ENCODE results near the gene SLC1A3. TPM values are rescaled to one million over a fixed set of nuclear protein-coding genes. Genes with fewer than 3 reads are reported as not detected.
"Not testable (repeated sequence)": the region's sequence is repeated elsewhere in the genome, so short reads cannot be mapped to it uniquely, and the experiment has no call there.

Gene SLC1A3
- total RNA-seq, 4 donors from 2014 or later = 10.1 to 17.7 (median 12.9) TPM

DNA sequence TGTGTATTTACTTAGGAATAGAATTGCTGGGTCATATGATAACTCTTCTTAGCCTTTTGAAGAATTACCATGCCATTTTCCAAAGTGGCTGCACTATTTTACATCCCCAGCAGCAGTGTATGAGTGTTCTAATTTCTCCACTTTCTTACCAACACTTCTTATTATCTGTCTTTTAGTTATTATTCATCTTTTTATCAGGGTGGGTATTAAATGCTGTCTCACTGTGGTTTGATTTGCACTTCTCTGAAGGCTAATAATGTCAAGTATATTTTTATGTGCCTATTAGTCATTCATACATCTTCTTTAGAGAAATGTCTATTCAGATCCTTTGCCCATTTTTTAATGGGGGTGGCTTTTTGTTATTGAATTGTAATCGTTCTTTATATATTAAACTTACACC is 36.8 kb downstream of the SLC1A3 start:
- no peak for TF ChIP-seq POLR2A (IDR thresholded peaks at IDR 0.05)
- TF ChIP-seq, protein P1, sequence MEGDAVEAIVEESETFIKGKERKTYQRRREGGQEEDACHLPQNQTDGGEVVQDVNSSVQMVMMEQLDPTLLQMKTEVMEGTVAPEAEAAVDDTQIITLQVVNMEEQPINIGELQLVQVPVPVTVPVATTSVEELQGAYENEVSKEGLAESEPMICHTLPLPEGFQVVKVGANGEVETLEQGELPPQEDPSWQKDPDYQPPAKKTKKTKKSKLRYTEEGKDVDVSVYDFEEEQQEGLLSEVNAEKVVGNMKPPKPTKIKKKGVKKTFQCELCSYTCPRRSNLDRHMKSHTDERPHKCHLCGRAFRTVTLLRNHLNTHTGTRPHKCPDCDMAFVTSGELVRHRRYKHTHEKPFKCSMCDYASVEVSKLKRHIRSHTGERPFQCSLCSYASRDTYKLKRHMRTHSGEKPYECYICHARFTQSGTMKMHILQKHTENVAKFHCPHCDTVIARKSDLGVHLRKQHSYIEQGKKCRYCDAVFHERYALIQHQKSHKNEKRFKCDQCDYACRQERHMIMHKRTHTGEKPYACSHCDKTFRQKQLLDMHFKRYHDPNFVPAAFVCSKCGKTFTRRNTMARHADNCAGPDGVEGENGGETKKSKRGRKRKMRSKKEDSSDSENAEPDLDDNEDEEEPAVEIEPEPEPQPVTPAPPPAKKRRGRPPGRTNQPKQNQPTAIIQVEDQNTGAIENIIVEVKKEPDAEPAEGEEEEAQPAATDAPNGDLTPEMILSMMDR (IDR thresholded peaks at IDR 0.05) = no peak
- intact Hi-C loops (cut with DNase I; ENCODE audit: low total_unique reads) = no loop called here
- 87 to 93% methylated on average over 1 of the region's 1 CpG for WGBS, 2 donors
- no peak for DNase-seq (ENCODE audit: low spot score in 2 of 2)
- H3K4me3 ChIP-seq (ENCODE audit: low read depth, poor library complexity, severe bottlenecking) = no peak overlapping the region

DNA sequence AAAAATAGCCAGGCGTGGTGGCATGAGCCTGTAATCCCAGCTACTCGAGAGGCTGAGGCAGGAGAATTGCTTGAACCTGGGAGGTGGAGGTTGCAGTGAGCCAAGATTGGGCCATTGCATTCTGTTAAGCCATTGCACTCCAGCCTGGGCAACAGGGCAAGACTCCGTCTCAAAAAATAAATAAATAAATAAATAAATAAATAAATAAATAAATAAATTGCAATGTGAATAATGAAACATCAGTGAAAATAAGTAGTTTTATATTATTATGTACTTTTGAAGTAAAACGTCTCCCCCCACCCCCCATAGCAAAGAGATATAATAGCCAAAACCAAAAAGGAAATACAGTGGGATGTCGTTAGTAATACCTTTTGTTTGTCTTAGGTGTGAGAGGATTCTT is 37.4 kb downstream of the SLC1A3 start:
- WGBS, 2 donors = 83 to 89% methylated on average over 5 of the region's 5 CpGs
- H3K4me3 ChIP-seq (ENCODE audit: low read depth, poor library complexity, severe bottlenecking); DNase-seq (ENCODE audit: low spot score in 2 of 2); intact Hi-C loops (cut with DNase I; ENCODE audit: low total_unique reads): not testable (repeated sequence)

GRCh38 chr5:36644727-36645126 is 38.3 kb downstream of the SLC1A3 start:
- DNase-seq (ENCODE audit: low spot score in 2 of 2) = no peak
- no peak overlapping the region for H3K4me3 ChIP-seq (ENCODE audit: low read depth, poor library complexity, severe bottlenecking)
- TF ChIP-seq, protein P1 (IDR thresholded peaks at IDR 0.05) = no peak
- no peak for TF ChIP-seq POLR2A (IDR thresholded peaks at IDR 0.05)
- intact Hi-C loops (cut with DNase I; ENCODE audit: low total_unique reads) = no loop called here
- 94 to 100% methylated on average over 3 of the region's 3 CpGs for WGBS, 2 donors

GRCh38 chr5:36646100-36646499 is 39.7 kb downstream of the SLC1A3 start:
- no peak overlapping the region for H3K4me3 ChIP-seq (ENCODE audit: low read depth, poor library complexity, severe bottlenecking)
- intact Hi-C loops (cut with DNase I; ENCODE audit: low total_unique reads) = no loop called here
- TF ChIP-seq POLR2A (IDR thresholded peaks at IDR 0.05) = no peak
- TF ChIP-seq, protein P1 (IDR thresholded peaks at IDR 0.05) = no peak
- 92% methylated on average over 3 of the region's 3 CpGs for WGBS, 2 donors
- DNase-seq (ENCODE audit: low spot score in 2 of 2) = no peak

- no peak for DNase-seq (ENCODE audit: low spot score in 2 of 2)
- intact Hi-C loops (cut with DNase I; ENCODE audit: low total_unique reads) = no loop called here
- WGBS, 2 donors = 88 to 93% methylated on average over 3 of the region's 3 CpGs
- TF ChIP-seq, protein P1 (IDR thresholded peaks at IDR 0.05) = no peak
- H3K4me3 ChIP-seq (ENCODE audit: low read depth, poor library complexity, severe bottlenecking) = no peak overlapping the region
Measured at GRCh38 chr5:36646507-36647023, 40.2 kb downstream of the SLC1A3 start.

DNA sequence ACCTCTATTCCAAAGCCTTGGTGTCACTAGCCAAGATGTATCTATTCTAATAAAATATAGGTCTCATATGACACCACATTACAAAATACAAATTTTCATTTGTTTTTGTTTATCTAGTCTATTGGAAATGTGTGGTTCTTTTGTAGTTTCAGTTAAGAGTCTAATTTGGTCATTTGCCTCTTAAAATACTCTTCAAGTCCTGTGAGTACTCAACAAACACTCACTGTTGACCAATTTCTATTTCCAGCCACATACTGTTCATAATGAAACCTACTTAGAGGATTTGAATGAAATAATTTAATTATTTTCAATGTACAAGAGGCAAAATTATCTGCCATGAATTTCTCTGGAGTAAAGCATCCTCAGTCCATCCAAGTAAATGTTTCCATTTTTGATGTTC is 40.6 kb downstream of the SLC1A3 start:
- intact Hi-C loops (cut with DNase I; ENCODE audit: low total_unique reads) = no loop called here
- DNase-seq (ENCODE audit: low spot score in 2 of 2) = no peak
- TF ChIP-seq, protein P1 (IDR thresholded peaks at IDR 0.05) = no peak
- TF ChIP-seq POLR2A (IDR thresholded peaks at IDR 0.05) = no peak
- no peak overlapping the region for H3K4me3 ChIP-seq (ENCODE audit: low read depth, poor library complexity, severe bottlenecking)
